GM12878 (cell line): ENCODE data around the gene OR9Q1. TPM values are rescaled to one million over a fixed set of nuclear protein-coding genes. Genes with fewer than 3 reads are reported as not detected.

Source experiments
- ATAC-seq: fragments of 200-7000 bp; cut with Tn5 transposase; 3 replicates; pipeline ENCODE4 v1.9.1; 2020; ENCODE audit warnings: mild to moderate bottlenecking, moderate library complexity
- Bru-seq: library from RNA; stranded (reverse); fragments of 400-500 nt; gene quantifications from one replicate; lab custom pipeline; 2021; lab: Mats Ljungman, UMichigan
- BruChase-seq, 2 experiments: library from RNA; stranded (reverse); fragments of 400-500 nt; gene quantifications; one replicate each; lab custom pipeline; 2021; lab: Mats Ljungman, UMichigan
- BruUV-seq: library from RNA; stranded (reverse); fragments of 400-500 nt; replicated peaks from 2 replicates; lab custom pipeline; 2021; lab: Mats Ljungman, UMichigan
- CTCF ChIA-PET: fragments of 300-600 bp; sonication (Branson Sonifier 250); formaldehyde crosslinking; extraction: SDS; loops from one replicate; lab custom pipeline; 2021; ENCODE audit warnings: inconsistent platforms; lab: Yijun Ruan, JAX
- POLR2A ChIA-PET: fragments of 350-600 bp; formaldehyde crosslinking; extraction: SDS; loops from one replicate; lab custom pipeline; 2021; ENCODE audit warnings: inconsistent platforms; lab: Charles Lee
- RAD21 ChIA-PET: fragments of 300-600 bp; sonication (Branson Sonifier 250); formaldehyde crosslinking; loops from one replicate; lab custom pipeline; 2023; ENCODE audit warnings: antibody characterized with exemption; ENCODE audit not compliant: unreplicated experiment; lab: Charles Lee
- SMC1A ChIA-PET: fragments of 300-600 bp; sonication (Branson Sonifier 250); formaldehyde crosslinking; loops from one replicate; lab custom pipeline; 2023; ENCODE audit not compliant: unreplicated experiment, uncharacterized antibody; lab: Charles Lee
- DNase-seq: peaks from one replicate; pipeline ENCODE4 v3.0.0-alpha.2; 2011; ENCODE audit warnings: low read depth, low spot score
- FAIRE-seq: peaks from 3 replicates; lab custom pipeline; 2011; peaks lifted over from hg19 to GRCh38; lab: Jason Lieb, UNC
- H2AFZ ChIP-seq: 2 replicates; pipeline ENCODE4 v1.6.0; 2011; ENCODE audit warnings: low read depth, low read length, control low read depth; ENCODE audit not compliant: control insufficient read depth
- H3K27ac ChIP-seq: 2 replicates; pipeline ENCODE4 v1.5.1; 2011; ENCODE audit warnings: control low read depth; ENCODE audit not compliant: control insufficient read depth, insufficient read depth
- H3K27me3 ChIP-seq, 2 experiments: replicated peaks in 1 of 2; 2 replicates each; pipeline versions ENCODE4 v1.6.0 to v1.6.1; 2011; ENCODE audit warnings: low read length in 1 of 2; ENCODE audit not compliant: control insufficient read depth in 2 of 2, insufficient read depth in 2 of 2
- H3K36me3 ChIP-seq, 2 experiments: 2 replicates each; pipeline ENCODE4 v1.5.1; 2011; ENCODE audit warnings: low read length in 1 of 2; ENCODE audit not compliant: control insufficient read depth in 2 of 2, insufficient read depth in 2 of 2
- H3K4me1 ChIP-seq: 2 replicates; pipeline ENCODE4 v1.6.1; 2011; ENCODE audit warnings: mild to moderate bottlenecking, low read length, moderate library complexity, mixed read lengths; ENCODE audit not compliant: control insufficient read depth, insufficient read depth
- H3K4me2 ChIP-seq: 2 replicates; pipeline ENCODE4 v1.6.0; 2011; ENCODE audit warnings: control low read depth; ENCODE audit not compliant: control insufficient read depth, insufficient read depth
- H3K4me3 ChIP-seq: fragments of 200-600 bp; sonication (generic); 2 replicates; pipeline ENCODE4 v1.5.1; 2016
- H3K79me2 ChIP-seq: 2 replicates; pipeline ENCODE4 v1.6.0; 2011; ENCODE audit warnings: low read length; ENCODE audit not compliant: control insufficient read depth, insufficient read depth
- H3K9ac ChIP-seq: 2 replicates; pipeline ENCODE4 v1.8.0; 2011; ENCODE audit warnings: low read length, control low read depth, mixed read lengths; ENCODE audit not compliant: control insufficient read depth, insufficient read depth
- H3K9me3 ChIP-seq: replicated peaks from 3 replicates; pipeline ENCODE4 v1.5.1; 2011; ENCODE audit warnings: mild to moderate bottlenecking, low read length; ENCODE audit not compliant: control insufficient read depth, insufficient read depth
- H4K20me1 ChIP-seq: 2 replicates; pipeline ENCODE4 v1.6.0; 2011; ENCODE audit not compliant: control insufficient read depth, insufficient read depth
- BCL11A ChIP-seq: IDR thresholded peaks from 2 replicates; pipeline ENCODE4 v1.6.1; 2011; ENCODE audit warnings: low read depth, low read length
- CBFB ChIP-seq: IDR thresholded peaks from 2 replicates; pipeline ENCODE4 v1.6.1; 2016; ENCODE audit warnings: antibody characterized with exemption, low read depth
- LARP7 ChIP-seq: fragments of 450-650 bp; IDR thresholded peaks from 2 replicates; pipeline ENCODE4 v1.6.1; 2017; ENCODE audit warnings: mild to moderate bottlenecking
- MAX ChIP-seq: IDR thresholded peaks from 2 replicates; pipeline ENCODE4 v1.6.1; 2012; ENCODE audit warnings: low read depth, low read length, improper control_type of control experiment
- MEF2A ChIP-seq: IDR thresholded peaks from 2 replicates; pipeline ENCODE4 v1.6.1; 2011; ENCODE audit warnings: low read depth, mild to moderate bottlenecking, low read length, moderate library complexity; ENCODE audit not compliant: insufficient read depth
- MEF2B ChIP-seq: fragments of 450-650 bp; IDR thresholded peaks from 2 replicates; pipeline ENCODE4 v1.6.1; 2018; ENCODE audit warnings: mild to moderate bottlenecking, moderate library complexity; ENCODE audit not compliant: partially characterized antibody, poor library complexity, severe bottlenecking
- NFYB ChIP-seq: IDR thresholded peaks from 2 replicates; pipeline ENCODE4 v1.6.1; 2011; ENCODE audit warnings: low read depth, mild to moderate bottlenecking, low read length, improper control_type of control experiment, moderate library complexity; ENCODE audit not compliant: insufficient read depth
- NR2C1 ChIP-seq: fragments of 450-650 bp; IDR thresholded peaks from 2 replicates; pipeline ENCODE4 v1.6.1; 2017; ENCODE audit warnings: antibody characterized with exemption, mild to moderate bottlenecking, moderate library complexity
- NR2F1 ChIP-seq: fragments of 450-650 bp; conservative IDR thresholded peaks from 2 replicates; pipeline ENCODE4 v1.6.1; 2017; ENCODE audit warnings: mild to moderate bottlenecking
- PRDM15 ChIP-seq: fragments of 450-650 bp; formaldehyde crosslinking; IDR thresholded peaks from 2 replicates; pipeline ENCODE4 v1.4.0; 2020; ENCODE audit warnings: mild to moderate bottlenecking, moderate library complexity
- TBL1XR1 ChIP-seq: IDR thresholded peaks from 2 replicates; pipeline ENCODE4 v1.6.1; 2012; ENCODE audit warnings: low read depth, low read length, improper control_type of control experiment
- USF1 ChIP-seq: IDR thresholded peaks from 2 replicates; pipeline ENCODE4 v1.6.1; 2011; ENCODE audit warnings: borderline replicate concordance, low read depth, mild to moderate bottlenecking, moderate library complexity, mixed read lengths, low read length; ENCODE audit not compliant: insufficient read depth; ENCODE audit errors: extremely low read length
- YY1 ChIP-seq: IDR thresholded peaks from 2 replicates; pipeline ENCODE4 v1.6.1; 2011; ENCODE audit warnings: low read depth, mild to moderate bottlenecking, low read length
- WGBS: methylation state at CpG from one replicate; pipeline ENCODE4 v1.1.6; 2016; ENCODE audit warnings: low lambda C conversion rate; ENCODE audit not compliant: insufficient replicate concordance, insufficient coverage; ENCODE audit errors: missing lambda C conversion rate; 5-methylcytosine and 5-hydroxymethylcytosine counted together
- in situ Hi-C: fragments of 300-500 bp; cut with MboI; formaldehyde crosslinking; loops from 9 replicates; pipeline ENCODE4 v1.14.3; 2018; ENCODE audit warnings: mixed read lengths
- intact Hi-C: fragments of 100-400 bp; cut with micrococcal nuclease; formaldehyde crosslinking; loops from one replicate; pipeline ENCODE4 v1.14.2; 2022; ENCODE audit not compliant: unreplicated experiment
- long read RNA-seq, 2 experiments: library from polyadenylated mRNA; unstranded; transcript quantifications; one replicate each; pipeline ENCODE4 v2.0.0, GENCODE V29; 2019 to 2020
- polyA minus RNA-seq, 3 experiments: library from RNA; depleted of rRNA, polyadenylated mRNA; stranded (reverse); fragments of >200 nt; gene quantifications; 2 replicates each; pipeline ENCODE4 v1.2.3, GENCODE V29; 2011
- polyA plus RNA-seq, 11 experiments: library from polyadenylated mRNA; depleted of rRNA in 4 of 11; unstranded in 6 of 11; stranded (reverse) in 5 of 11; fragments of >200 nt; fragmentation: Nextera tagmentation in 4 of 11; fragmentation: Illumina TruSeq in 1 of 11; extraction: Ambion mirVana in 4 of 11; extraction: Trizol in 1 of 11; gene quantifications; 1 replicate in 1 of 11; 2 replicates in 10 of 11; pipeline versions ENCODE4 v1.2.1 to v1.2.3, GENCODE V29; 2011 to 2016; ENCODE audit warnings: inconsistent platforms in 2 of 11, missing spikeins in 2 of 11, low read depth in 1 of 11
- total RNA-seq, 4 experiments: library from RNA; depleted of rRNA in 3 of 4; stranded (reverse); fragments of >200 nt in 3 of 4; fragmentation: Illumina TruSeq in 1 of 4; extraction: Trizol in 1 of 4; gene quantifications; 2 replicates each; pipeline versions ENCODE4 v1.2.1 to v1.2.3, GENCODE V29; 2013 to 2021

The OR9Q1 gene
- total RNA-seq (2013; cell fraction: nucleolus; rRNA removed): 0.63 and 1.3 TPM in 2 replicates
- total RNA-seq (2014; rRNA removed) (not detected in 2 replicates), total RNA-seq (2014; rRNA removed; fragmentation: Illumina TruSeq; extraction: Trizol) (not detected in 2 replicates), total RNA-seq (2021) (not detected in 2 replicates), polyA plus RNA-seq (2011; rRNA removed) (not detected in 2 replicates), polyA plus RNA-seq (2014; fragmentation: Illumina TruSeq; extraction: Trizol) (not detected in 2 replicates), polyA plus RNA-seq (2014; fragmentation: Nextera tagmentation; extraction: Ambion mirVana) (not detected), polyA plus RNA-seq (2014; rRNA removed) (not detected in 2 replicates), polyA plus RNA-seq (2016; fragmentation: Nextera tagmentation; extraction: Ambion mirVana) (not detected), polyA minus RNA-seq (2011; rRNA and poly(A)+ RNA removed) (0.77 and 0.88 TPM in 2 replicates), Bru-seq, nascent RNA (percentile 26 among the genes with signal in this experiment), BruChase-seq, experiment 1, labeled RNA remaining after a 6-hour chase (percentile 34 among the genes with signal in this experiment), BruChase-seq, experiment 2, labeled RNA remaining after a 2-hour chase (percentile 37 among the genes with signal in this experiment)
- not detected for polyA plus RNA-seq (2011; ENCODE audit: low read depth)
- not detected in 2 replicates for polyA plus RNA-seq (2011; cell fraction: cytosol; rRNA removed)
- polyA plus RNA-seq (2011; cell fraction: nucleus; rRNA removed): 0.06 and 0.21 TPM in 2 replicates
- not detected in 2 replicates for polyA plus RNA-seq (2012)
- polyA minus RNA-seq (2011; cell fraction: cytosol; rRNA and poly(A)+ RNA removed): not detected in 2 replicates
- 0.77 and 0.97 TPM in 2 replicates for polyA minus RNA-seq (2011; cell fraction: nucleus; rRNA and poly(A)+ RNA removed)
- long read RNA-seq, experiment 1: 0 reads
- long read RNA-seq, experiment 2: 0 reads

- no peaks in the 10 kb centered on the region for H3K4me1 ChIP-seq
- H3K36me3 ChIP-seq: no peaks in the 10 kb centered on the region
- no peak for TF ChIP-seq NR2C1
- TF ChIP-seq MEF2A: no peak
- no peak for TF ChIP-seq LARP7
- no peak for TF ChIP-seq MAX
- TF ChIP-seq MEF2B: no peak
- TF ChIP-seq TBL1XR1: no peak
- no peak for TF ChIP-seq CBFB
- TF ChIP-seq NR2F1: no peak
- no peak for TF ChIP-seq PRDM15
- TF ChIP-seq YY1: no peak
- TF ChIP-seq USF1: no peak
- TF ChIP-seq BCL11A: no peak
- no peak for TF ChIP-seq NFYB
- intact Hi-C loops (no loop called here), in situ Hi-C loops (no loop called here)
- POLR2A ChIA-PET: no interaction called here
- H3K9me3 ChIP-seq: no peaks in the 10 kb centered on the region
- SMC1A ChIA-PET: no interaction called here
- no peaks in the 10 kb centered on the region for H3K79me2 ChIP-seq
- FAIRE-seq (no peak), ATAC-seq (no peak), DNase-seq (no peak)
- RAD21 ChIA-PET: no interaction called here
- BruUV-seq: no TSS peak
- no peak within 1 kb of the TSS for H3K27ac ChIP-seq
- CTCF ChIA-PET: no interaction called here
- H4K20me1 ChIP-seq: no peaks in the 10 kb centered on the region
- WGBS: 20% methylated on average over 5 of the region's 5 CpGs
- no peaks in the 10 kb centered on the region for H3K27me3 ChIP-seq
- H2AFZ ChIP-seq: no peak within 1 kb of the TSS
- no peak within 1 kb of the TSS for H3K9ac ChIP-seq
- no peak within 1 kb of the TSS for H3K4me3 ChIP-seq
- H3K4me2 ChIP-seq: no peak within 1 kb of the TSS
Measured at GRCh38 chr11:58023435-58023931, at the start of gene OR9Q1. TSS of gene OR9Q1 (plus strand) at chr11:58023881. CDS start at chr11:58179445, 155,564 bp downstream.
